HG03558 (cell line): ENCODE measurements around the gene SMIM28.

Source experiments
- ATAC-seq: cut with Tn5 transposase; IDR thresholded peaks from one replicate; pipeline ENCODE4 v1.9.1; 2021; ENCODE audit warnings: moderate number of reproducible peaks; ENCODE audit not compliant: unreplicated experiment; ENCODE audit errors: extremely low read depth

SMIM28 gene

DNA sequence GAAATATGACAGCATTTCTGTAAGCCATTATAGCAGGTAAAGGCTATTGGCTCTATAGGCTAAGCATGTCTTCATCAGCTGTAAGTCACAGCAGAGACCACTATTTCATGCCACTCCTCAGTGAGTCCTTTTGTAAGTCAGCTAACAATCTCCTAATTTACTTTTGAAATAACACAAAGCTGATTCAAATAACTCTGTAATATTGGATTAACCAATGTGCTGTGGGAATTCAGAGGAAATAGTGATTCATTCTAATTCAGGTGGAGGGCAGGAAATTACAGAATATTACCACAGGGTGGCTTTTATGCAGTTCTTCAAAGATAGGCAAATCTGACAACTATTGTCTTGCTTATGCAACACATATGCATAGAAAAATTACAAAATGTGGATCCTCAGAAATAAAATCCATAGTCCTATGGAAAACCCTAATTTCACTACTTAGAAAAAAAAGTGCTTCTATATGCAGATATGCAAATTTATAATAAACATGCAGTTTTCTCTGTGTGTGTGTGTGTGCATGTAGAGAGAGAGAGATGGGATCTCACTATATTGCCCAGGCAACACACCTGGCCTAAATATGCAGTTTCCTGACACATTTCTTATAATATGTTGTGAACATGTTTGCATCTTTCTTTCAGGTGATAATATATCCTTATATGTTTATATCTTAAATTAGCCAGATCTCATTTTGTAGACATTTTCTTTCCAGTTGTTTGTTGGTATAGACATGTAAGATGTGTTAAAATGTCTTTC is 4.8 kb upstream of the SMIM28 start:
- no peak for ATAC-seq

DNA sequence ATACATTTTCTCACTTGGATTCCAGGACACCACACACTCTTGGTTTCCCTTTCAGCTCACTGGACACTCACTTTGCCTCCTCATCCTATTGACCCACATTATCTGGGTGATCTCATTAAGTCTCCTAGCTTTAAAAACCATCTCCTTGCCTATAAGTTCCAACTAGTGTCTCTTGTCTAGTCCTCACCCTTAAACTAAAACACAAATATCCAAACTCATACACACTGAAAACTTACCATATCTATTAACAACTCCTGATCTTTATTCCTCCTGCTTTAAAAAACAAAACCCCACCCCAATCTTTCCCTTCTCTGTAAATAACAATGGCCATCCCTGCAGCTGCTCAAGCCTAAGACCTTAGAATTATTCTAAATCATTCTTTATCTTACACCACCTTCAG is 3.5 kb upstream of the SMIM28 start:
- no peak for ATAC-seq

DNA sequence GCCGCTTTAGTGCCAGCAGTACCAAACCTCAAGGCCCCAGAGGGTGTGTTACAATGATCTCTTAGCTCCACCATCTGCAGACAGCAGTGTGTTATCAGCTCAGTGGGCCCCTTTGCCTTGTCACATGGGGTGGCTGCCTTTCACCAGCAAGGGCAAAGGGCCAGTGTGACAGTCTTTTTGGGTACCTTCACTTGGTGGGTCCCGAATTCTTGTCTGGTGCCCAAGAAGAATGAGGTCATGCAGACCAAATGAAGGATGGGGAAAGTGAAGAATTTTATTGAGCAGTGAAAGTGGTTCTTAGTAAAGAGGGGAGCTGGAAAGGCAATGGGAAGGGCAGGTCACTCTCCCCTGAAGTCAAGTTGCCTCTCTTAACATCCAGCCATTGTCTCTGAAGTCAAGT is 2.9 kb upstream of the SMIM28 start:
- ATAC-seq = no peak

DNA sequence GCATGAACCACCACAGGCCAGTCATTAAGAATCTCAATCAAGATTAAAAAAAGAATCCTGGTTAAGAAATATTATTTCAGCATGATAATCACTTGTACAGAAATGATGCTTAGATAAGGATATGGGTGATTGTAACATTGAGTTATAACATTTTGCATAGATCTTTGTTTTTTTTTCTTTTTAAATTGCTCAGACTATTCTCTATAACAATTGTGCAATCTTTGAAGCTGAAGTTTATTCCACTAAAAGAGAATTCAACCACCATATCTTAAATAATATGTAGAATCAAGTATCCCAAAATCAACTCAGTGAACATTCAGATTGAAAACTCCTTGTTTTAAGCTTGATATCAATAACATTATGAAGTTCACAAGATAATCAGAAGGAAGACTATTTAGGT is 663 bp upstream of the SMIM28 start:
- no peak for ATAC-seq

DNA sequence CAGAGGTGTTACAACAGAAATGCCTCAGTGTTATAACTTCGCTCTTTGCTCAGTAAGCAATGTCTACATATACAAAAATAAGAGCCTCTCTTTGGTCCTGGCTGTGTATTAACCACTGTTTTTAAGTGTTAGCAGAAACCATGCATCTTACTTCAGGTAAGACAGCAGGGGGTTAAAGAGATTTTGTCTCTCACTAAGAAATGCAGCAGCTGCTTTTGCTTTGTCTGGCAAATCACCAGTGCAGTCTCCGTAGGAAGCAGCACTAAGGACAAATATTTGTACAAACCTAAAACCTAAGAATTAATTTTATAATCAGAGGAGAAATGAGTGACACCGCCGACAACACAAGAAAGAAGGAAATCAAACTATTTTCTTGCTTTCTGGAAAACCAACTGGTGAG is 758 bp downstream of the SMIM28 start:
- ATAC-seq = no peak

DNA sequence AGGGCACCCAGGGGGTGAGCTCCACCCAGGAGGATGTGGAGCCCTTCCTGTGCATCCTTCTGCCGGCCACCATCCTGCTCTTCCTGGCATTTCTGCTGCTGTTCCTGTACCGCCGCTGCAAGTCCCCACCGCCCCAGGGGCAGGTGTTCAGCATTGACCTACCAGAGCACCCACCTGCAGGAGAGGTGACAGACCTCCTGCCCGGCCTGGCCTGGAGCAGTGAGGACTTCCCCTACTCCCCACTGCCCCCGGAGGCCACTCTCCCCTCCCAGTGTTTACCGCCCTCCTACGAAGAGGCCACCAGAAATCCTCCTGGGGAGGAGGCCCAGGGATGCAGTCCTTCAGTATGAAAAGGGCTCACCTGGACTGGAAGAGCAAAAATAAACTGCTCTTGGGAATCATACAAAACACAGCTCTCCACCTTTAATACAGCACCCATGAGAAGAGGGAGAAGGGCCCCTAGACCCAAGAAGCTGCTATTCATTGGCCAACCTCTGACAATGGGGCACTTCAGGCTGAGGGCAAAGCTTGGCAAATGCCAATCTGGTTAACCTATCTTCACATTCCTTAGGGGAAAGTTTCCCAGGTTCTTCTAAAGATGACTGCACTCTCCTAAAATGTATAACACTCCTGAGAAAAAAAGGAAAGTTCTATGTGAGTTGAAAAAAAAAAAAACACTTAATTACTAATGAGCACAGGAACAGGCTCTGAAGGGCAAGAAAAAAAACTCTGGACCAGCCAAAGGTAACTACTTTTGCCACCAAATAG is 5.0 kb downstream of the SMIM28 start:
- ATAC-seq = no peak

DNA sequence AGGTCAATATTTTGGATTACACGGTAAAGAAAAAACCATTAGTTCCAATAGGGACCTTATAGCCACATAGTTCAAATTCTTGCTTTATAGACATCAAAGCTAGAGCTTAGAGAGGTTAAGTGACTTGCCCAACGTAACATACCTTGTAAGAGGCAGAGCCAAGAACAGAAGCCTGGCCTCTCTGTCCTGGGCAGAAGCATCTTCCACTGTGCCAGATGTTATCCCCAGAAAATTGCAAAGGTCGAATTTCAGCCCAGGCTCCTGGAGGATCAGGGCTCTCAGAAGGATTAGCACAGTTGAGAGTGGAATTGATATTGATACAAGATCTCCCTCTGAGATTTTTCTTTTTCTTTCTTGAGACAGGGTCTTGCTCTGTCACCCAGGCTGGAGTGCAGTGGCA is 6.1 kb downstream of the SMIM28 start:
- no peak for ATAC-seq

DNA sequence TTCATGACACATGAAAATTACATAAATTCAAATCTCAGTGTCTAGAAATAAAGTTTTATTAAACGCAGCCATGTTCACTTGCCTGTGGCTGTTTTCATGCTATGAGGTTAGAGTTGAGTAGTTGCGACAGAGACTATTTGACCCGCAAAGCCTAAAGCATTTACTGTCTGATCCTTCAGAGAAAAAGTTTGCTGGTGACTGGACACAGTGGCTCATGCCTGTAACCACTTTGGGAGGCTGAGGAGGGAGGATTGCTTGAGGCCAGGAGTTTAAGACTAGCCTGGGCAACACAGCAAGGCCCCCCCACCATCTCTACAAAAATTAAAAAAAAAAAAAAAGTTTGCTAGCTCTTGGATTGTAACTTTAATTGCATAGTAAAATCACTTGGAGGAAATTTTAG is 9.2 kb downstream of the SMIM28 start:
- ATAC-seq = no peak

DNA sequence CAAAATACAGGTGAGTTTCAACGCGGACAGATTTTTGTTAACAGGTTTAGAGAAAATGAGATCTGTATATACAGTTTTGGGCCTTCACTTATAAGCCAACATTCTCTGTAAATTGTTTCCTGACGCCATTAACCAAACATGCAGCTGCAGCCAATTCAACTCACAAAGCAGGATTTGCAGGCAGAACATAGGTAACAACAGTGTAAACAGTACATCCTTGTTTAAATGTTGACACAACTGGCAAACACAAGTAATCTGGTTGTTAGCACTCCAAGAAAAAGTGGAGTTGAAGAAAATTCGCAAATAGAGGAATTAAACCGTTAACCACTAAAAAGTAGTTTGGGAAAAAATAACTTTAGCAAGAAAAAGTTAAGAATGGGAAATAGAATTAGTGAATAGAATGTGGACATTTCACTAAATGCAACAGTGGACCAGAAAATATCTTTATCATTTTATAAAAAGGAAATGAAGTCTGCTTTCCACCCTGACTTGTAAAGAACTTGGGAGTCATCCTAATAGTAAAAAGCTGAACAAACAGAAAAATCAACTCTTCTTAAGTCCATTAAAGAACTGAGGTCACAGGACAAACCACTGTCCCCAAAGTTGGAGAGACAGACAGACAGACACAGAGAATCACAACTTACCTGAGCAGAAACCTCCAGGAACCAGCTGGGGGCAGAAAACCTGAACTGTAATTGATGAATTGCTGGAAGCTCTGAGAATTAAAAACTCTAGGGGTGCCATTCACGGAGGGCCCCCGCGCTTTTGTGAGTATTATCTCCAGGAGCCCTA is 10.1 kb downstream of the SMIM28 start:
- ATAC-seq = no peak

DNA sequence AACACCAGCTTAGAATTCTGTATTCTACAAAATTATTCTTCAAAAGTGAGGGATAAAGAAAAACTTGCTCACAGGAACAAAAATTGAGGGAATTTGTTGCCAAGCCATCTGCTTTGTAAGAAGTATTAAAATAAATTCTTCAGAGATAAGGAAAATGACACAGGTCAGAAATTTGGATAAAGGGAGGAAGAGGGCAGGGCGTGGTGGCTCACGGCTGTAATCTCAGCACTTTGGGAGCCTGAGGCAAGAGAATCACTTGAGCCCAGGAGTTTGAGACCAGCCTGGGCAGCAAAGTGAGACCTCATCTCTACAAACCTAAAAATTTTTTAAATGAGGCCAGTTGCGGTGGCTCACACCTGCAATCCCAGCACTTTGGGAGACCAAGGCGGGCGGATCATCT is 11.8 kb downstream of the SMIM28 start:
- no peak for ATAC-seq

DNA sequence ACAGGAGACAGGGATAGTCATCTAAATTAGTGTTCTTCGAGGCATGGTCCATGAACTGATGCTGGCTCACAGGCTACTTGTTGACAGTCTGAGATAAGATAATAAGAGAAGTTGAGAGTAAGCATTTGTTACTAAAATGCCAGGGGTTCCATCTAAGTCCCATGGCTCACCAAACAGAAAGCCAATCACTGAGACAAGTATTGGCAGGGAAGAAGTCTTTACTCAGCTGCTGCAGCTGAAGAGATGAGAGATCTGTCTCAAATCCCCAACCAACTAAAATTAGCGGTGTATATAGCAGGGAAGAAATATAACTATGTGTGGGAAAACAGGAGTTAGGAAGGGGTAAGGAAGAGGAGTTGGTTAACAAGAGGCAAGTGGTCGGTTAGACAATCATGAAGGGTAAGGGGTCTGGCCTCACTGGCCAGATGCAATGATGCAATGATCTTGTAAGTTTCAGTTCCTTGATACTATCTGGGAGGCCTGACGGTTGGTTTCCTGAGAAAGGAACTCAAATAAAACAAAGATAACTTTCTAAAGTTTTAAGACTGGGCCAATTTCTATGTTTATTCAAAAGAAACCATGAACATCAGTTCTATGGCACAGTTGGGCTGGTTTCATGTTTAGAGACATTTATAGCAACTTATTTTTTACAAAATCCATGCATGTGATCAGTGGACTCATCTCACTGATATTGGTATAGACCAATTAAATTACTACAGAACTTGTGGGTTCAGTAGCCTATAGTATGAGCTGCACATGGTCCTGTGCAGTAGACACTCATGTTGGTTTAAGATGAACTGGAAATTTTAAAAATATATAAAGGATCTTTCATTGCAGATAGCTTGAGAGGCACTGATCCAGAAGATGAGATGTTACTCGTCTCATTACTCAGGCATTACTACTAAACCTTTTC is 16.4 kb downstream of the SMIM28 start:
- ATAC-seq = no peak

DNA sequence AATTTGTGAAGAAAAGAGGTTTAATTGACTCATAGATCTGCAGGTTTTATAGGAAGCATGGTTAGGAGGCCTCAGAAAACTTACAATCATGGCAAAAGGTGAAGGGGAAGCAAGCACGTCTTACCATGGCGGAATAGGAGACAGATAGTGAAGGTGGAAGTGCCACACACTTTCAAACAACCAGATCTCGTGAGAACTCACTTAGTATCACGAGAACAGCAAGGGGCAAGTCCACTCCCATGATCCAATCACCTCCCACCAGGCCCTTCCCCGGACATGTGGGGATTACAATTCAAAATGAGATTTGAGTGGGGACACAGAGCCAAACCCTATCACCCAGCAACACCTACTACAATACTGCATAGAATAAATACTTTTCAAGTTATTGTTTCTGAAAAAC is 19.0 kb downstream of the SMIM28 start:
- ATAC-seq = no peak

DNA sequence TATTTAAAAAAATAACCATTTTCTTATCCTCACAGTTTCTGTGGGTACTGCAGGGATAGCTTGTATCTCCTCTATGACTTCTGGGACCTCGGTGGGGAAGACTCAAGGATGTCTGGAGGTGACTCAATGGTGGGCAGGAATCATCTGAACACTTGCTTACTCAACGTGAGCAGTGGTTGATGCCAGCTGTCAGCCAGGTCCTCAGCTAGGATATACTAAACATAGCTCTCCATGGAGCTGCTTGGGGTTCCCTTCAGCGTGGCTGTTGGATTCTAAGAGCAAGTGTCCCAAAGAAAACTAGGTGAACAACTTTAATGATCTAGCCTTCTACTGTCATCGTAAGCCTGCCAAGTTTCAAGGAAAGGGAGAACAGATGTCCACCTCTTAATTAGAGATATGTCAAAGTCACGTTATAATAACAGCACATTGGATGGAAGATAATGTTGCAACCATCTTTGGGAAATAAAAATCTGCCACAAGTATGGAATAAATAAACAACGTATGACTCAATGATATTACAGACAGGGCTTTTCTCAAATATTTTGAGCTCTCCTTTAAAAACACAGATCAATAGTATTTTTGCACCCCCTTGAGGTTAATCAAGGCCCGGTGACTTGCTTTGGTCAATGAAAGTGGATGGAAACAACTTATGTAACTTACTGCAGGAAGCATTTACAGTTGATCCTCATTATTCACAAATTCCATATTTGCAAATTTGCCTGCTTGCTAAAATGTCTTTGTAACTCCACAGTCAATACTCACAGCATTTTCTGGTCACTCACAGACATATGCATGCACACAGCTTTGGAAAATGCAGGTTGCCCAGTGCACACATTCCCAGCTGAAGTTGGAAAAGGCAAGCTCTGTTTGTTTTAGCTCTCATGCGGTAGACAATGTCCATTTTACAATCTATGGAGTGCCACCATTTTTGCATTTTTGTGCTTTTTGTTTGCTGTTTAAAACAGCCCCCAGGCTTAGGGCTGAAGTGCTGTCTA is 19.7 kb downstream of the SMIM28 start:
- ATAC-seq = no peak

DNA sequence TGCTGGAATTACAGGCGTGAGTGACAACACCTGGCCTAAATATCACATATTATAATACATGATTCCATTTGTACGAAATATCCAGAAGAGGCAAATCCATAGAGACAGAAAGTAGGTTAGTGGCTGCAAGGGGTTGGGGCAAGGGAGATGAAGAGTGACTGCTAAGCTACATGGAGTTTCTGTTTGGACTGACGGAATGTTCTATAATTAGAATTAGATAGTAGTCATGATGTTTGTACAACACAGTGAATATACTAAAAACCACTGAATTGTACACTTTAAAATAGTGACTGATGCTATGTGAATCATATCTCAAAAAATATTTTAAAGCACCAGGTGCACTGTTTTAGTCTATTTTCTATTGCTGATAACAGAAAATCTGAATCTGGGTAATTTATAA is 22.6 kb downstream of the SMIM28 start:
- ATAC-seq = no peak

DNA sequence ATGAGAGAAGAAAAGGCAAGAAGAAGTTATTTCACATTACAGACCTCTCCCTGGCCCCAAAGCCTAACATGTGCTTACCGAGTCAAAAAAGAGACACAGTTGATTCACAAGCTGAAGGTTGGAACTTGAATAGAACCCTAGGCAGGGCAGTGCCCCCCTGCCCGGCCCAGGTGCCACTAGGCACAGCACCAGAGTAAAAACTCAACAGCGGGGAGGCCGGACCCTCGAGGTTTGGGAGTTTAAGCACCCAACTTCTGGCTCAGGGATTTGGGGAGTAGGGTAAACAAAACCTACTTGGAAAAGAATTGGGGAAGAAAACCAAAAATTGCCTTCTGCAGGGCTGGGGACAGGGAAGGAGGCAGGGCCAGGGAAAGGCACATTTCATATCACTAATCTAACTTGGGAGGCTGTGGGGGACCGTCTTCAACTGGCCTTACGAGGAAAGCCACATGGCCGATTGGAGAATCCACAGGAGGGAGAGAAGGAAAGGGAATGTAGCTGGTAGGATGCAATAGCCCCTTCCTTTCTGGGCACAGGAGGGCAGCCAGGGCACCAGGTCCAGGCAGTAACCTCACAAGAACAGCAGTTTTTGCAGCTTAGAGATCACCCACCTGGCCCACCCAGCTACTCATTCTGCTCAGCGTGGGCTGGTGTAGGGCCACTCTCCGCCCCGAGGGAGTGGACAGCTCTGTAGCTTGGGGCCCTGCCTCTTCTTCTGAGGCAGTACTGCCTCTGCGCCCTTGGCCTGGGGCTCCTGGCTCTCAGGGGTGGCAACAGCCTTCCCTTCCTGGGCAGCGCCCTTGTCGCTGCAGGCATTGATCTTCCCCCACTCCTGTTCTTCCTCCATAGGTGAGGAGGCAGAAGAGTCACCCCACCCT is 24.5 kb downstream of the SMIM28 start:
- ATAC-seq = no peak

DNA sequence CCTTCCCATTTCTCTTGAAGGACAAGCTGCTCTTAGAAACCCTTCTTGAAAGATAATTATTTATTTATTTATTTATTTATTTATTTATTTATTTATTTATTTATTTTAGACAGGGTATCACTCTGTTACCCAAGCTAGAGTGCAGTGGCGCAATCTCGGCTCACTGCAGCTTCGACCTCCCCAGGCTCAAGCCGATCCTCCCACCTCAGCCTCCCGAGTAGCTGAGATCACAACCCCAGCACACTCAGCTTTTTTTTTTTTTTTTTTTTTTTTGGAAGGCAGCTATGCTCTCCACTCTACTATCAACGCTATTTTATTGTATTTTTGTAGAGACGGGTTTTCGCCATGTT is 25.1 kb downstream of the SMIM28 start:
- no peak for ATAC-seq

DNA sequence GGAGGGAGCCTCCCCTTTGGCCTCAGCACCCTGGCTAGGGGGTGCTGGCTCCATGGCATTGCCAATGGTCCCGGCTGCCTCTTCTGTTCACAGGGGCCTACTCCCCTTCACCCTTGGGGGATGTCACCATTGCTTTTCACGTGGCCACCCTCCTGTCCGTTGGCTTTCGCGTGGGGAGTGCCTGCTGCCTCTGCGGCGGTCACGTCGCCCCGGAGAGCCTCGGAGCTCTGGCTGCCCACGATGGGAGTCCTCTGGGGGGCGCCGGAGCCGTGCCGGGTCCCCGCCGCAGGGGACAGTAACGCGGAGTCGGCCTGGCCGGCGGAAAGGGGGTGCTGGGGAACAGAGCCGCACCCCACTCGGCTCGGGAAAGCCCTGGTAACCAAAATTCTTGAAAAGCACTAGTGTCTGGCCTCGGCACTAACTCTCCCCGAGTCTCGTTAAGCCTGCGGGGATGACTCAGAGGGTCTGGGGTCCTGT is 25.7 kb downstream of the SMIM28 start:
- ATAC-seq = no peak
